SK-N-SH (cell line): ENCODE data around the gene STAC. TPM values are rescaled to one million over a fixed set of nuclear protein-coding genes. Genes with fewer than 3 reads are reported as not detected.

ENCODE experiments used
- CTCF ChIA-PET: fragments of 300-600, 350-600 bp; formaldehyde crosslinking; extraction: SDS; loops from one replicate; lab custom pipeline; 2021; lab: Yijun Ruan, JAX
- POLR2A ChIA-PET: fragments of 350-600 bp; sonication (Branson Sonifier 250); formaldehyde crosslinking; extraction: SDS; loops from one replicate; lab custom pipeline; 2020; ENCODE audit warnings: antibody characterized with exemption, inconsistent platforms; lab: Yijun Ruan, JAX
- DNase-seq: peaks from one replicate; pipeline ENCODE4 v3.0.0; 2012
- H2AFZ ChIP-seq: fragments of 200-600 bp; sonication (generic); 2 replicates; pipeline ENCODE4 v1.8.1; 2016; ENCODE audit warnings: antibody characterized with exemption, mild to moderate bottlenecking, low read depth
- H3F3A ChIP-seq: fragments of 200-600 bp; sonication (generic); replicated peaks from 2 replicates; pipeline ENCODE3; 2016; ENCODE audit warnings: antibody characterized with exemption, mild to moderate bottlenecking; ENCODE audit not compliant: insufficient read depth
- H3K27ac ChIP-seq, 2 experiments: fragments of 200-500 bp in 1 of 2; fragments of 200-600 bp in 1 of 2; sonication (Bioruptor generic) in 1 of 2; sonication (generic), shearing (Covaris generic) in 1 of 2; 2 replicates each; pipeline versions ENCODE4 v1.5.1 to v1.6.1; 2014 to 2016; ENCODE audit warnings: low read depth in 2 of 2, inconsistent platforms in 1 of 2, low read length in 1 of 2, mild to moderate bottlenecking in 1 of 2, mixed read lengths in 1 of 2
- H3K27me3 ChIP-seq: fragments of 200-600 bp; sonication (generic), shearing (Covaris generic); 2 replicates; pipeline ENCODE4 v1.6.1; 2016; ENCODE audit warnings: mixed run types; ENCODE audit not compliant: insufficient read depth
- H3K36me3 ChIP-seq, 2 experiments: fragments of 200-500 bp in 1 of 2; fragments of 200-600 bp in 1 of 2; sonication (Bioruptor generic) in 1 of 2; sonication (generic) in 1 of 2; replicated peaks in 1 of 2; 2 replicates each; pipeline versions ENCODE3 to v1.5.1; 2014 to 2016; ENCODE audit warnings: low read length in 1 of 2, mild to moderate bottlenecking in 1 of 2; ENCODE audit not compliant: insufficient read depth in 2 of 2, control insufficient read depth in 1 of 2
- H3K4me1 ChIP-seq, 2 experiments: fragments of 200-500 bp in 1 of 2; fragments of 200-600 bp in 1 of 2; sonication (Bioruptor generic) in 1 of 2; sonication (generic), shearing (Covaris generic) in 1 of 2; 2 replicates each; pipeline versions ENCODE4 v1.5.1 to v1.6.1; 2014 to 2016; ENCODE audit warnings: low read depth in 1 of 2, low read length in 1 of 2, mixed run types in 1 of 2; ENCODE audit not compliant: insufficient read depth in 2 of 2, control insufficient read depth in 1 of 2
- H3K4me2 ChIP-seq: fragments of 200-600 bp; sonication (generic), shearing (Covaris generic); 2 replicates; pipeline ENCODE4 v1.6.1; 2017; ENCODE audit warnings: mixed run types
- H3K4me3 ChIP-seq, 2 experiments: fragments of 200-500 bp in 1 of 2; fragments of 200-600 bp in 1 of 2; sonication (Bioruptor generic) in 1 of 2; sonication (generic), shearing (Covaris generic) in 1 of 2; 2 replicates each; pipeline versions ENCODE4 v1.5.1 to v1.8.1; 2014 to 2016; ENCODE audit warnings: low read depth in 2 of 2, inconsistent platforms in 1 of 2, low read length in 1 of 2, mild to moderate bottlenecking in 1 of 2, mixed read lengths in 1 of 2, moderate library complexity in 1 of 2
- H3K79me2 ChIP-seq: fragments of 200-600 bp; sonication (generic); 2 replicates; pipeline ENCODE4 v1.8.1; 2017; ENCODE audit warnings: mild to moderate bottlenecking; ENCODE audit not compliant: insufficient read depth
- H3K9ac ChIP-seq: fragments of 200-600 bp; sonication (generic); 2 replicates; pipeline ENCODE4 v1.6.1; 2017; ENCODE audit warnings: mixed run types
- H3K9me2 ChIP-seq: fragments of 200-600 bp; sonication (generic); 2 replicates; pipeline ENCODE4 v1.6.1; 2017; ENCODE audit warnings: mixed run types
- H3K9me3 ChIP-seq: fragments of 200-600 bp; sonication (generic); 2 replicates; pipeline ENCODE4 v1.6.1; 2017; ENCODE audit warnings: mixed run types, mild to moderate bottlenecking, moderate library complexity
- H4K20me1 ChIP-seq: fragments of 200-600 bp; sonication (generic); 2 replicates; pipeline ENCODE4 v1.6.1; 2017; ENCODE audit warnings: mild to moderate bottlenecking, mixed run types; ENCODE audit not compliant: insufficient read depth
- ELF1 ChIP-seq: IDR thresholded peaks from 2 replicates; pipeline ENCODE4 v1.4.0; 2012
- FOXM1 ChIP-seq: IDR thresholded peaks from 2 replicates; pipeline ENCODE4 v1.4.0; 2012; ENCODE audit warnings: low read depth, mild to moderate bottlenecking
- GABPA ChIP-seq: IDR thresholded peaks from 2 replicates; pipeline ENCODE4 v1.4.0; 2012; ENCODE audit warnings: low read depth, mild to moderate bottlenecking
- GATA2 ChIP-seq: sonication (generic); formaldehyde crosslinking; IDR thresholded peaks from 2 replicates; pipeline ENCODE4 v1.5.0; 2020; ENCODE audit warnings: mild to moderate bottlenecking, missing genetic modification reagents
- JUND ChIP-seq: IDR thresholded peaks from 2 replicates; pipeline ENCODE4 v1.4.0; 2012
- MEF2A ChIP-seq: IDR thresholded peaks from 2 replicates; pipeline ENCODE4 v1.4.0; 2012; ENCODE audit warnings: low read depth, borderline replicate concordance
- NFIC ChIP-seq: IDR thresholded peaks from 2 replicates; pipeline ENCODE4 v1.4.0; 2012; ENCODE audit warnings: borderline replicate concordance
- NRF1 ChIP-seq: IDR thresholded peaks from 2 replicates; pipeline ENCODE4 v1.6.1; 2012; ENCODE audit warnings: low read depth, mild to moderate bottlenecking, low read length
- PBX3 ChIP-seq: IDR thresholded peaks from 2 replicates; pipeline ENCODE4; 2012
- POLR2AphosphoS5 ChIP-seq: IDR thresholded peaks from 2 replicates; pipeline ENCODE4 v1.6.1; 2012; ENCODE audit warnings: low read depth, low read length
- RCOR1 ChIP-seq: fragments of 150-350 bp; IDR thresholded peaks from 2 replicates; pipeline ENCODE4 v1.6.1; 2017; ENCODE audit warnings: antibody characterized with exemption, low read length
- REST ChIP-seq: IDR thresholded peaks from 2 replicates; pipeline ENCODE4 v1.6.1; 2012; ENCODE audit warnings: mild to moderate bottlenecking, low read depth, low read length, moderate library complexity
- RXRA ChIP-seq: IDR thresholded peaks from 2 replicates; pipeline ENCODE4 v1.4.0; 2012; ENCODE audit warnings: low read depth, mild to moderate bottlenecking, borderline replicate concordance
- SIN3A ChIP-seq: IDR thresholded peaks from 2 replicates; pipeline ENCODE4 v1.6.1; 2012; ENCODE audit warnings: low read depth, mild to moderate bottlenecking, low read length, moderate library complexity, borderline replicate concordance
- SMC3 ChIP-seq: IDR thresholded peaks from 2 replicates; pipeline ENCODE4 v1.6.1; 2012; ENCODE audit warnings: low read depth, low read length, improper control_type of control experiment
- TCF12 ChIP-seq: IDR thresholded peaks from 2 replicates; pipeline ENCODE4 v1.4.0; 2012
- USF1 ChIP-seq: IDR thresholded peaks from 2 replicates; pipeline ENCODE4 v1.4.0; 2012; ENCODE audit warnings: low read depth, borderline replicate concordance
- USF2 ChIP-seq: fragments of 150-350 bp; IDR thresholded peaks from 2 replicates; pipeline ENCODE4 v1.6.1; 2017; ENCODE audit warnings: antibody characterized with exemption, low read length, low read depth, borderline replicate concordance
- YY1 ChIP-seq: IDR thresholded peaks from 2 replicates; pipeline ENCODE4 v1.4.0; 2012; ENCODE audit warnings: low read depth, mild to moderate bottlenecking
- ZBTB33 ChIP-seq: IDR thresholded peaks from 2 replicates; pipeline ENCODE4 v1.4.0; 2012; ENCODE audit warnings: low read depth, borderline replicate concordance
- WGBS: methylation state at CpG from one replicate; pipeline ENCODE4 v1.1.6; 2017; ENCODE audit warnings: low lambda C conversion rate; 5-methylcytosine and 5-hydroxymethylcytosine counted together
- polyA plus RNA-seq, 3 experiments: library from polyadenylated mRNA; depleted of rRNA; stranded (reverse); fragments of >200 nt; gene quantifications; 2 replicates each; pipeline ENCODE4 v1.2.3, GENCODE V29; 2012

STAC gene
- polyA plus RNA-seq, 1 of the 3 experiments (the other 2 are of a cell fraction): 25.0 TPM

DNA sequence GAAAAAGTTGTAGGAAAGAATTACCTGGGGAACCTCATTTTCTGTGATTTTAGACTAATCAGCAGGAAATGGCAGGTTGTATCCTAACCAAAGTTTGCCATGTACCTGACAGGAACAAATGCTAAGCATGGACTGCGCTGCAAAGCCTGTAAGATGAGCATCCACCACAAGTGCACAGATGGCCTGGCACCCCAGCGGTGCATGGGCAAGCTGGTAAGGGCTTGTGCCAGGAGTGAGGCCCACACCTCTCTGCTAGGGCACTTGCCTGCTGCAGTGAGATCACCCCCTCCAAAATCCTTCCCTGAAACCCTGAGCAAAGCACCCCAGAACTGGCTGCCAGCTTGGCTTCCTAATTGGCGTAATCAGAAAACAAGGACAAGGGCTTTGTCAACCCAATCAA lies 102.6 kb downstream of the STAC start:
- Histone ChIP-seq H3K4me1 (0 out of 4 replicates have a peak, but pooled peaks cover 0 to 5% of the 10 kb centered on the region in 2 experiments), H3K27me3 (no peaks in the 10 kb centered on the region), H3F3A (no peaks in the 10 kb centered on the region), H3K4me2 (no peak overlapping the region), H3K9me2 (no peaks in the 10 kb centered on the region), H3K36me3 (peaks cover 20 to 62% of the 10 kb centered on the region in 2 experiments), H3K9me3 (no peaks in the 10 kb centered on the region; the same call in 1 of the 2 replicates), H4K20me1 (no peaks in the 10 kb centered on the region), H3K79me2 (no peaks in the 10 kb centered on the region), H3K4me3 (no peak overlapping the region), H3K27ac (no peak overlapping the region; a peak in 1 of 4 replicates), H2AFZ (no peak overlapping the region), H3K9ac (no peak overlapping the region)
- DNase-seq: no peak
- ChIA-PET POLR2A (no interaction called here), CTCF (no interaction called here)
- no peak for TF ChIP-seq RXRA
- no peak for TF ChIP-seq PBX3
- TF ChIP-seq RCOR1: no peak
- no peak for TF ChIP-seq ELF1
- TF ChIP-seq SIN3A: no peak
- no peak for TF ChIP-seq MEF2A
- 94% methylated on average over 2 of the region's 3 CpGs for WGBS

GRCh38 chr3:36483709-36484108 lies 103.4 kb downstream of the STAC start:
- H4K20me1 ChIP-seq: no peaks in the 10 kb centered on the region
- no peak overlapping the region for H3K9ac ChIP-seq
- WGBS: 87% methylated on average over 5 of the region's 5 CpGs
- ChIA-PET POLR2A (no interaction called here), CTCF (no interaction called here)
- no peak for DNase-seq
- H3K4me2 ChIP-seq: no peak overlapping the region
- no peak overlapping the region for H3K4me3 ChIP-seq
- H3F3A ChIP-seq: no peaks in the 10 kb centered on the region
- H3K79me2 ChIP-seq: no peaks in the 10 kb centered on the region
- no peaks in the 10 kb centered on the region for H3K27me3 ChIP-seq
- peaks cover 16 to 65% of the 10 kb centered on the region in 2 experiments for H3K36me3 ChIP-seq
- H2AFZ ChIP-seq: no peak overlapping the region
- 0 out of 4 replicates have a peak, but pooled peaks cover 0 to 5% of the 10 kb centered on the region in 2 experiments for H3K4me1 ChIP-seq
- H3K9me3 ChIP-seq: no peaks in the 10 kb centered on the region; the same call in 1 of the 2 replicates
- H3K9me2 ChIP-seq: no peaks in the 10 kb centered on the region
- no peak overlapping the region for H3K27ac ChIP-seq
- TF ChIP-seq GATA2 (CRISPR knock-in tag) (no peak), REST (no peak), NFIC (no peak), USF2 (no peak), YY1 (no peak), POLR2AphosphoS5 (no peak), NRF1 (no peak), JUND (no peak), FOXM1 (no peak), ELF1 (no peak), ZBTB33 (no peak), USF1 (no peak), SIN3A (no peak), PBX3 (no peak), GABPA (no peak), SMC3 (no peak), TCF12 (no peak)
